ENCODE results near the gene ACOT4. TPM values are rescaled to one million over a fixed set of nuclear protein-coding genes. Genes with fewer than 3 reads are reported as not detected.
"Not testable (repeated sequence)": the region's sequence is repeated elsewhere in the genome, so short reads cannot be mapped to it uniquely, and the experiment has no call there.

Gene ACOT4
- total RNA-seq, 1 donor from 2014 or later: 1.7 TPM

- DNase-seq: not testable (repeated sequence)
Observed at GRCh38 chr14:73577214-73577613, 14.5 kb upstream of the ACOT4 start.

GRCh38 chr14:73582102-73582979 is 9.3 kb upstream of the ACOT4 start:
- DNase-seq: not testable (repeated sequence)

GRCh38 chr14:73588695-73589094 is 3.0 kb upstream of the ACOT4 start:
- no peak for DNase-seq

- no peak for DNase-seq
Observed at GRCh38 chr14:73589116-73589515, 2.6 kb upstream of the ACOT4 start.

GRCh38 chr14:73590673-73591004 is 1.0 kb upstream of the ACOT4 start:
- not testable (repeated sequence) for DNase-seq

- no peak for DNase-seq
Observed at GRCh38 chr14:73594491-73594890, 2.8 kb downstream of the ACOT4 start.

GRCh38 chr14:73599499-73599898 is 7.8 kb downstream of the ACOT4 start:
- no peak for DNase-seq

GRCh38 chr14:73602994-73603393 is 11.3 kb downstream of the ACOT4 start:
- no peak for DNase-seq

GRCh38 chr14:73606271-73606670 is 14.6 kb downstream of the ACOT4 start:
- no peak for DNase-seq

GRCh38 chr14:73607241-73607640 is 15.6 kb downstream of the ACOT4 start:
- DNase-seq: no peak

GRCh38 chr14:73610687-73611086 is 19.0 kb downstream of the ACOT4 start:
- no peak for DNase-seq

- peak; percentile 60 for DNase-seq
Observed at GRCh38 chr14:73612339-73613045, 20.8 kb downstream of the ACOT4 start, which contains the start of gene ACOT6. ACOT6 (plus strand) TSS chr14:73612517; CDS start chr14:73612572, 55 bp downstream.

- DNase-seq: no peak
Observed at GRCh38 chr14:73613046-73613383, 21.3 kb downstream of the ACOT4 start.

- no peak for DNase-seq
Observed at GRCh38 chr14:73613419-73613963, 21.8 kb downstream of the ACOT4 start.

GRCh38 chr14:73616831-73617230 is 25.2 kb downstream of the ACOT4 start:
- DNase-seq: no peak

- DNase-seq: no peak
Observed at GRCh38 chr14:73619524-73619923, 27.9 kb downstream of the ACOT4 start.

- DNase-seq: no peak
Observed at GRCh38 chr14:73620268-73620667, 28.6 kb downstream of the ACOT4 start.

- no peak for DNase-seq
Observed at GRCh38 chr14:73623504-73624054, 31.9 kb downstream of the ACOT4 start.

- no peak for DNase-seq
Observed at GRCh38 chr14:73625706-73626105, 34.0 kb downstream of the ACOT4 start.

- DNase-seq: no peak
Observed at GRCh38 chr14:73627151-73627558, 35.5 kb downstream of the ACOT4 start.

GRCh38 chr14:73630009-73630780 is 38.5 kb downstream of the ACOT4 start:
- DNase-seq: no peak
